Activated CD8-positive, alpha-beta memory T cell treated with anti-CD3 and anti-CD28 coated beads for 1 hour (primary cell): ENCODE measurements around the gene DOCK2.

Source experiments
- DNase-seq, 2 donors: peaks; one replicate each; pipeline ENCODE4 v3.0.0-alpha.2; 2020; ENCODE audit warnings: low read depth in 1 of 2; ENCODE audit errors: extremely low read depth in 1 of 2

The DOCK2 gene

DNA sequence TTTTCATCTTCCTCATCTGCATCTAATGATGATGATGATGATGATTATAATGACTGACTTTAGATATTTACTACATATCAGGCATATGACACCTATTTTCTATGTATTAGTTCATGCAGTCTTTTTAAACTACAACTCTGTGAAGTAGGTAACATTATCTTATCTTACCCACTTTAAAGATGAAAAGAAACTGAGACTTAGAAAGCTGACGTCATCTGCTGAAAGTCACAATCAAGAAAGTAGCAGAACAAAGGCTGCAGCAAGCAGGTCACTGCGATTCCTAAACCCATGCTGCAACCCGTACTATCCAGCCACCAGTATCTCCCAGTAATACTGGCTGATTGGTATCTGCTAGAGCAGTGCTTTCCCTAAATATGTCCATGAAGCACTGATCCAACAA is 383.3 kb downstream of the DOCK2 start:
- DNase-seq: no peak

DNA sequence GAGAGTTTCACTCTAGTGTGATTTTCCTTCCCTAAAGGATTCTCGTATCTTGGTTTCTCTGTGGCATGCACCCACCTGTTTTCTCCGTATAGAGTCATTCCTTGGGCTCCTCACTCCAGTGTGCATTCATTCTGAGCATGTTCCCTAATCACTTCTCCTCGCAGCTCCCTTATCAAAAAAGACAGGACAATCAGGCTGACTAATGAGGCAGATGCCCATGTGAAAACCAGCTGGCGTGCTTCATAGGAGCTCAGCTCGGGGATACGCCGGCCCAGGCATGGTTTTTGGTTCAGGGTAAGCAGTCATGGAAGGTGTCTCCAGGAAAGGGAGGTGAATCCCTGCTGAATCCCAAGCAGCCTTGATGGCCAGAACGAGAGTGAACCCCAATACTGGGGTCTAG is 384.4 kb downstream of the DOCK2 start:
- DNase-seq: no peak

DNA sequence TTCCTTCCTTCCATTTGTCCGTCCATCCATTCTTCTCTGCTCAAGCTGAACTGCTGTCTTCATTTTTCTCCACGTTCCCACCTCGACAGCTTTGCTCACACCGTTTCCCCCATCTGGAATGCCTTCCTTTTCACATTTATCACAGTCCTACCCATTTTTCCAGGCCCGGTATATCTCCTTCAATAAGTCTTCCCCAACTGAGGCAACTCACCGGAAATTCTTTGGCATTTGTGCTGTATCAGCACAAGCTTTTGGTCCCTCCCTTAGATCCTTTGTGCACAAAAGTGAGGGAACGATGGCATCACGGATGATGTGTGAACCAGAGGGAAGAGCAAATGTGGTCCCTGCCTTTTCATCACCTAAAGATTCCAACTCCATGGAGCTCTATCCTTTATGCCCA is 388.8 kb downstream of the DOCK2 start:
- no peak for DNase-seq

DNA sequence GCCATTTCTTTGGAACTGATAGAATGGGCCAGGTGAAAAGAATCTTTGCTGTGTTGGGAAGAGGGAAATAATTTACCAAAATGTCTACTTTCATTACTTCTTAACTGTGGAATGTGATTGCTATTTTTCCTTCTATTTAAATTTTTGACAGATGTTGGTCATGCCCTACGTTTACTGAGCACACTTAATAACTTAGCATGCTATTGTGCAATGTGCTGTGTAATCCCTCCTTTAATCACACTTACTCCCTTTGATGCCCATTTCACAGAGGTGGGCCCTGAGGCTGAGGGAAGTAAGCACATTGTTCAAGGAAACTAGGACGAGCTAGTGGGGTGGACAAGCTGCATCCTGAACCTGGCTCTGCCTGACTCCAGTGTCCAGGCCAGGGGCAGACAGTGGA is 391.0 kb downstream of the DOCK2 start:
- DNase-seq: no peak

DNA sequence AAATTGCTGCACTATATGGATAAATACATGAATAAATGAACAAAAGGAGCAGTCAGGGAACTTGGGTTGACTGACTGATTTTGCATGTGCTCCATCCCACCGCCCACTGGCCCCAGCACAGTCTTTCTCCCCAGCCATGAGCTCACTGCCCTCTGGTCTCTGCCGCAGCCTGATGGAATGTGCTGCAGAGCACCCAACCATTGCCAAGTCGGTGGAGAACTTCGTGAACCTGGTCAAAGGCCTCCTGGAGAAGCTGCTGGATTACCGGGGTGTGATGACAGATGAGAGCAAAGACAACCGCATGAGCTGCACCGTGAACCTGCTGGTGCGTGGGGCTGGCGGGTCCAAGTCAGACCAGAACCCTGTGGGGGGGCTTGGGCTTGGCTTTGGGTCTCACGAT is 397.2 kb downstream of the DOCK2 start:
- no peak for DNase-seq

DNA sequence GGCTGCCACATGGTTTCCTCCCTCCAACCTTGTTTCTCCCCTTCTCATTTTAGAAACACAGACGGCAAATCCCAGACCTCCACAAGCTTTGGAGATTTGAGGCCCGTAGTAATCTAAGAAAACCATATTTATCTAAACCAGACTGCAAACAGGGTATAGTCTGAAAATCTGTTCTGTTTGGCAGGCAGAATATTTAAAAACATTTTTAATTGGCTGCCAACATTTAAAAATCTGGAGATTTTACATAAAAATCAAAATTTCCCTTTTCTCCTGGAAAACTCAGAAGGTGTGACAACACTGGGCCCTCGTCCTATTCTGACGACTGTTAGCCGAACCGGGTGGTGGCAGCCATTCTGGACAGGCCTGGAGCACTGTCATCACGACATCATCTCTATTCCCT is 401.2 kb downstream of the DOCK2 start:
- DNase-seq: no peak

DNA sequence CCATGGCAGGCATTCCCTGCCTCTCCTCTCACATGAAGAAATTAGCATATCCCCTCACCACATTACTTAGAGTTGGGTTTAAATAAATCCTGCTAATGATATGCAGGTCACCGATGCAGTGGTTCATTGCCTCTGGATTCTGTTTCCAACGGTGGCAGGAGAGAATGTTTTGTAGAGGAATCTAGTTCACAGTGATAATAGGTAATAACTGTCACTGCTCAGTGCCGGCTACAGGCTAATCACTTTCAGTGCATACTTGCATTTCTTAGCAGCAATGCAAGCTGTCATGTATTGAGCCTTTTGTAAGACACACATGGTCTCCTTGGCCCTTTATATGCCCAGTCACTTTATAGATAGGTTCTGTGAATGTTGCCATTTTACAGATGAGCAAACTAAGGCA is 402.8 kb downstream of the DOCK2 start:
- DNase-seq: no peak

DNA sequence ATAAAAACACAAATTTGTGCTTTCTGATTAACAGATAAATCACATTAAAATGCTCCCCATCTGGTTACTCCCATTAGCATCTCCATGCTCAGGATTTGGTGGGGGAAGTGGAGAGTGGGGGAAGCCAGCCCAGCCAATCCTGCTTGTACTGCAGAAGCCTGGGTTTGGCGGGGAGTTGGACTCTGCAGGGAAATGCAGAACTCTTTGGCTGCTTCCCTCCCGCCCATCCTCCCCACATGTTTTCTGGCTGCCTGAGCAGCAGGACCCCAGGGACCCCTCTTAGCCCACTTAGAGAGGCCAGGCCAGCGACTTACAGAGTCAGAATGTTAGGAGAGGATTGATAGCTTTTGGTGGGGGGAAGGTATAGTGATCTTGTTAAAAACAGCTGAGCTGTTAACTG is 409.2 kb downstream of the DOCK2 start:
- no peak for DNase-seq

DNA sequence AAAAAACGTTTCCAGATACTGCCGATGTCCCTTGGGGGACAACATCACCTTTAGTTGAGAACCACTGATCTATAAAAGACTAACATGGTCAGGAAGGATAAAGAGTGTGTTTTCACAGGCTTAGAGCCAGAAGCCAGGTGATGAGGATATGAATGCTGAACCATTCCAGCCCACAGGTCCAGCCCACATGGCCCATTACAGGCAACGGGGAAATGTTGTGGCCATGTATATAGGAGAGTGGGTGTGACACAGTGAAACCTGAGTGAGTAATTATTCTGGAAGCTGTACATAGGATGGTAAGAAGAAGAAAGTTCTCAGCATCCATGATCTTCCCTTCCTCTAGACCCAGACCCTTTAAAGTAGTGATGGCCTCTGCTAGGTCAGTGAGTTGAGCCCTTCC is 412.6 kb downstream of the DOCK2 start:
- DNase-seq: no peak

DNA sequence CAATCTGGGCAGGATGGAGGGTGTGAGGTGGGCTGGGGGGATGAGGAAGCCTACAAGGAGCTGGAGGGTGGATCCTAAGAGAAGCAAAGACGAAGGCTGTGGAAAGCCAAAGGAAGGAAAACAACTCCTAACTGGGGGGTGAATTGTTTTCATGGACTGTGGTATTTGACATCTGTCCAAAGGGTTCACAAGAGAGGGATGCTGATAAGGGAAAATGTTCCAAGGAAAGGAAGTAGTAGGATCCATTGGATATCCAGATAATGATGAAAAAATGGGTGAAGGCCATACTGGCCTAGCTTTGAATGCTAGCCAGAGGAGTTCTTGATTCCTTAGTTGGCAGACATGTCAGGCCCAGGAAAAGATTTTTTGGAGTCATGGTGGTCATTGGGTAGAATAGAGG is 416.8 kb downstream of the DOCK2 start:
- DNase-seq: no peak

DNA sequence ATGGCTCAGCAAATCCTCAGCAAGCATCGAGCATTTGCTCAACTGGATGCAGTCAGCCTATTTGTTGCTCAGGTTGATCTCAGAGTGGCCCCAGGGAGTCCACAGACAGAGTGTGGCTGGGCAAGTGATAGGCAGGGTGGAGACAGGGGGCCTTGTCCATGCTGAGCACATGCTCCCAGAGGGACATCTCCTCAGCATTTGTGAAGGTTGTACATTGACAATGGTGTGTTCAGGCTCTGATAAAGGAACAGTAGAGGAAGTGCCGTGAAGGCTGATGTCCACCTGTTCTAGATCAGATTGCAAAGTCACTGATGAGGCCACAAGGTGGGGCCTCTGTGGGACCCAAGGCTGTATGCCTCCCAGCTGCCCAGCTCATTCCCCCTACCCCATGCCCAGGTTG is 418.5 kb downstream of the DOCK2 start:
- DNase-seq: no peak

DNA sequence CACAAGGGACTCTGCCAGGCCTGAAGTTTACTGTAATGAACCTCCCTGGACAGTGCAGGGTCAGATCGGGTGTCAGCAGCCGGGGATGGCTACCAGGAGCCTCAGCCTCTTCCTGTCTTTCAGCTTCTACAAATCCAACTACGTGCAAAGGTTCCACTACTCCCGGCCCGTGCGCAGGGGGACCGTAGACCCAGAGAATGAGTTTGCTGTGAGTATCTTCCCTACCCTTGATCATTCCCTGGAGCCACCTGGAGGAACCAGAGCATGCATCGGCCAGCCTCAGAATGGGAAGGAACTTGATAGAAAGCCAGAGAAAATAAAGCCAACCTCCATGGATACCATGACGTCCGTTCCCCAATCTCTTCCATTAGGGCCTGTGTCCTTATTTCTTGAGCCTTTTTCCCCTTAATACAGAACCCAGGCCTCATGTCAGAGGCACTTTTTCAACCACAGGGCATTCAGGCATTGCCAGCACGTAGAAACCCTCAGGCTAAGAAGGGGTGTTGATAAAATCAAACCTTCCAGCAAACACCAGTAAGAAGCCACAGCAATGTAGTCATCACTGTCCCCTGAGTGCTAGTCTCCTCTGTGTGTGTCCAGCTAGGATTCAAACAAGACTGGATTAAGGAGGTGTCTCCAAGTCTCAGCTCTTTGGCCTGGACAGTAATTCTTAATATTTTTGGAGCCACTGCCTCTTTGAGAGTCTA is 419.6 kb downstream of the DOCK2 start:
- DNase-seq: no peak

DNA sequence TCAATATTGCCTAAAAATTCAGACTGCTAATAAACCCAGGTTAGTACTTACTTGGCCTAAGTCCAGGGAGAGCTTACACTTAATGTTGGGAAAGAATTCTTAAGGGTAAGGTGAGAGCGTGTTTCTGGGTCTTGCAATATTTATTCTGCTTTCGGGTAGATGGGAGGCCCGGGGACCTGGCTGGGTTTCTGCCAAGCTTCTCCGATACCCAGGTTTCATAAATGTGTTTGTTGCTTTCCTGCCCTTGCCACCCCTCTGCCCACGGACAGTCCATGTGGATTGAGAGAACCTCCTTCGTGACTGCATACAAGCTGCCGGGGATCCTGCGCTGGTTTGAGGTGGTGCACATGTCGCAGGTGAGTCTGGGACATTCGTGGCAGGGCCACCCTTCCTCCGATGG is 420.2 kb downstream of the DOCK2 start:
- DNase-seq: no peak

DNA sequence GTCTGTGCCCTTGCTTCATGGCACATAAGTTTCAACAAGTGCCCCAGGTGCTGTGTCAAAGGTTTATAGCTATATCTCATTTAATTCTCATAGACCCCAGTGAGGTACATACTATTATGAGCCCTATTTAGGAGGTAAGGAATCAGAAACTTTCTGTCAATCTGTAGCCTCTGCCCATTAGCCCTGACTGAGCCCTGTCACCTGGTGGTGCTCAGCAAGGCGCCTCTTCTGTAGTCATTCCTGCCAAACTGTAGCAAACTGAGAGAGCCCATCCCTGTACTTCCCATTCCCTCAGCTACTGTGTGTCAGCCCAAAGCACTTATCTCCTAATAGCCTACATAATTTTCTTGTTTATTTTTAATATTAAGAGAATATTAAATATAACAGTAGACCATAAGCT is 422.1 kb downstream of the DOCK2 start:
- no peak for DNase-seq

DNA sequence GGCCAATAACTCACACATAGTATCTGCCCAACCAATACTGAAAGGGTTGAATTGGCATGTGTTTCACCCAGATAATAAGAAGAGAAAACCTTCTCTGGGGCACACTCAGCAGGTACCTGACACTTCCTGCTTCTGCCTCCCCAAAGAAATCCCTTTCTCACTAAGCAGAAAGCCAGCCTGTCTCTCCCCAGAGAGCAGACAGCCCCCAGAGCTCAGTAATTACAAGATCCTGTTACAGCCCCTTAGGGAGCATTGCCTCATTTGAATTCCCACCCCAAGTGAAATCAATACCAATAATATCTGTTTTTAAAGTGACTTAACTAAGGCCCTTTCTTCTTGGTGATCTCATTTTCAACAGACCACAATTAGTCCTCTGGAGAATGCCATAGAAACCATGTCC is 430.1 kb downstream of the DOCK2 start:
- no peak for DNase-seq

DNA sequence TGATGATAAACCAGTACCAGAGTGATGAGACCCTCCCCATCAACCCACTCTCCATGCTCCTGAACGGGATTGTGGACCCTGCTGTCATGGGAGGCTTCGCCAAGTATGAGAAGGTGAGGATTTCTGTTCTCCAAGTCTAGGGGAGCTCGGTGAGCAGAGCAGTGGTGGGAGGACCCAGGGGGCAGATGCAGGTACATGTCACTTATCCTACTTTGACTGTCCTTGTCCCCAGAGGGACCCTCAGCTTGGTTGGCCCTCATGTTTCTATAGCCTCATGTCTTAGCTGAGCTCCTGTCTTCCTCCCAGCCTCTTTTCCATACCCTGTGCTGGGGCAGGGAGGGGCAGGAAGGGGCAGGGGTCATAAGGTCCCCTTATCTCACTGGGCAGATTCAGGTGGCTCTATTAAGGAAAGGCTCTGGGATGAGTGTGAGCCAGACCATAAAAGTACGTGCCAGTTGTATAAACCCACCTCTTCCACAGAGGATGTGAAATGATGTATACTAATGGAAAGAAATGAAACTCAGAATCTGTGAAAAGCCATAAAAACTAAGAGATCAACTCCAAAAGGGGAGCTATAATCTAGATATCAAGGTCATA is 430.6 kb downstream of the DOCK2 start:
- no peak for DNase-seq

DNA sequence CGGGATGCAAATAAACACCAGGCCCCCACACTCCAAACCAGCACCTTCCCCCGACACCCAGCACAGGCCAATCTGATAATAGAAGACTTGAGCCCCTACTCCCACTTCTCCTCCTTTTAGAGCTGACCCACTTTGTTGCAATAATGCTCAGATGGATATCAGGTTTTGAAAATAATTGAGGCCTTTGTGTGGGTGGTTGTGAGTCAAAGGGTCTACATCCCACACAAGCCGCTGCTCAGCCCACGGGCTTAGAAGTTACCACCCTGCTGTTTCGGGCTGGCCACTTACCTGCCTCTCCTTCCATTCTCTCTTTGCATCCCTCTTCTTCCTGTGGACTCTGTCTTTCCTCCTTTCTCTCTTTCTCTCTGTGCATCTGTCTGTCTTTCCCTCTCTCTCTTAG is 432.4 kb downstream of the DOCK2 start:
- no peak for DNase-seq

DNA sequence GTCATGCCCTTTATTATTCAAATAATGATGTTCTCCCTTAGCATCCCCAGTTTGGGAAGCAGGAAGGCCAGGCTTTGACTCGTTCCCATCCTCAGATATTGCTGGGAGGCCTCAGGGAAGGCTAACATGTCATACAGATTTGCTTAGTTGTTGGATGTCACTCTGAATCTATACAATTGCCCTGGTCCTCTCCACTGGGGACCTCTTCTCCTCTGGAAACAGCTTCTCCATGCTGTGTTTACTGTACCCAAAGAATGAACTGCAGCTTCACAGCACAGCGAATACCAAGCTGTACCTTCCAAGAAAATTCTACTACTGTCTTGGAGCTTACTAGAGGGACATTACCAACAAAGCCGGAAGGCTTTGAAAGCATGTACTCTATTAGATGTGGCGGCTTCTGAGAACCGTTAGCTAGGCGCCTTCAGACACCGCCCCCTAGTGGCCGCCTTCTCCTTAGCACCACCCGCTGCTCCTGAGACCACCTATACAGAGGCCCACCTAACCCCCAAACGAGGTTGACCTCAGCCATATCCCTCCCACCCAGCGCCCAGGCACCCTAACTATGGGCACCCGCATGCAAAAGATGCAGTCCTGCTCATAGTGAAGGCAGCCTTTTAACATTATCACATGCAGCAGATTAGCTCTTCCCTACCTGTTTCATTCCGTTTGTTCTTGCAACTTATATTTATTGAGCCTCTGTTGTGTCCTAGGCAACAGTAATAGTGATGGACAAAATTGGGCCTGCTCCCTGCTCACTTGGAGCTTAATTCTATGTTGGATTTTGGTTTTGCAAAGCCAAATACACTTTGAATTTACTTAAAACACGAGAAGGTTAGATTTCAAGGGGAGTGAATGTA is 433.7 kb downstream of the DOCK2 start:
- DNase-seq: no peak

DNA sequence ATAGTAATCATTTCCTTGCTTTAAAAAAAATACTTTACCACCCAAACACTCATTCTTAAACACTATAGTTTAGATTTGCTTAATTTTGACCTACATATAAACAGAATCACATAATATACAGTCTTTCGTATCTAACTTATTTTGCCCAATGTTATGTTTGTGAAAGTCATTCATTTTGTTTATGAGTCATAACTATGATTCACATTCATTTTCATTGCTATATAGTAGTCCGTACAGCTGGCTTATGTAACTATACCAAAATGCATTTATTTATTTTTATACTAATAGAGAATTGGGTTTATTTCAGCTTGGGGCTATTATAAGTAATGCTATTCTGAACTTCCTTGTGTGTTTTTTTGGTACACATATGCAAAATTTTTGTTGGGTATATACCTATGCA is 434.7 kb downstream of the DOCK2 start:
- no peak for DNase-seq

DNA sequence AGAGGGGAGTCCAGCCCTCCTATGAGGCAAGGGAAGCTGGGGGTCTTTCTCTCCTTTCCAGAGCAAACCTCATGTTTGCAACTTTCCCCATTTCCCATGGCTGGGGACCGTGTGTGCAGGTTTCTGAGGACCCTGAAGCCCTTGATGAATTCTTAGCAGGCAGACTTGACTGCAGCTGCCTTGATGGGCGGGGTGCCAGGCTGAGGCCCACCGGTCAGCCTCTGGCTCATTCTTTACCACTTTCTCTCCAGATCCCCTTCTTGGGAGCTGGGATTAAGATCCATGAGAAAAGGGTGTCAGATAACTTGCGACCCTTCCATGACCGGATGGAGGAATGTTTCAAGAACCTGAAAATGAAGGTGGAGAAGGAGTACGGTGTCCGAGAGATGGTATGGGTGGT is 438.6 kb downstream of the DOCK2 start:
- no peak for DNase-seq

DNA sequence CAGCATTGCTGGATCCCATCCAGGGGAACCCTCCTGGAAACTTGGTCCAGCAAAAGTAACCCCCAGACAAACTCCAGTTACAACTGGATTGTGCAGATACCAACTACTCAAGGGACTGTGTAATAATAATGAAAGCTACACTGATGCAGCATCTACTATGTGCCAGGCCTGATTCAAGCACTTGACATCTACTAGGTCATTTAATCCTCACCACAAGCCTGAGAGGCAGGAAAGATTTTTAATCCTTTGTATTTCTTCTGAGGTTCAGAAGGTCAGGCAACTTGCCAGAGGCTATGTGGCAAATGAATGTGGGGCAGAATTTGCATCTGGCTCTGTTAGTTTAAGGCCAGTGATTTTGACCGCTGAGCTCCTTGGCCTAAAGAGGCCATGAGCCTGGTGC is 439.1 kb downstream of the DOCK2 start:
- DNase-seq: no peak

DNA sequence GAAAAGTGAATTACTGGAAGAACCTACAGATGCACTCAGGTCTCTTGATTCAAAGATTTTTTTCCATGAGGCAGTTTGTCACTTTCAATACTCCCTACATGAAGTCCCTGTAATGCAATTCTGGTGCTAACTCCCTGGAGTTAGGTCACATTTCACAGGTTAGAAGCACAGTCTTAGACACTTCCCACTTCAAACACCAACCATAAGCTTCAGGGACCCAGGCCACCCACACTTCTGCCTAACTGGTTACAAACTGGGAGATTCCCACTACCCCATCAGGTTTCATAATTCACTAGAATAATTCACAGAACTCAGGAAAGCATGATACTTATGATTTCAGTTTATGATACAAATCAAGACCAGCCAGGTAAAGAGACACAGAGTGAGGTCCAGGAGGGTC is 439.7 kb downstream of the DOCK2 start:
- DNase-seq: no peak
